ENCODE measurements around the gene ZNF630.
"Not testable (repeated sequence)": the region's sequence is repeated elsewhere in the genome, so short reads cannot be mapped to it uniquely, and the experiment has no call there.

Gene ZNF630

GRCh38 chrX:48071064-48071985 lies at the start of gene ZNF630:
ZNF630 (minus strand) TSS chrX:48071640; CDS start chrX:48066886, 4,754 bp downstream.
- in situ Hi-C loops (cut with HindIII; ENCODE audit: low sequenced_read_pairs): no loop called here

GRCh38 chrX:48107717-48108116 lies 36.3 kb upstream of the ZNF630 start:
- in situ Hi-C loops (cut with HindIII; ENCODE audit: low sequenced_read_pairs): no loop called here

GRCh38 chrX:48102874-48103374 lies 31.5 kb upstream of the ZNF630 start:
- in situ Hi-C loops (cut with HindIII; ENCODE audit: low sequenced_read_pairs): no loop called here

- in situ Hi-C loops (cut with HindIII; ENCODE audit: low sequenced_read_pairs): no loop called here
Measured at GRCh38 chrX:48101443-48101842, 30.0 kb upstream of the ZNF630 start.

GRCh38 chrX:48092558-48092957 lies 21.1 kb upstream of the ZNF630 start:
- in situ Hi-C loops (cut with HindIII; ENCODE audit: low sequenced_read_pairs): not testable (repeated sequence)

GRCh38 chrX:48090123-48090522 lies 18.7 kb upstream of the ZNF630 start:
- in situ Hi-C loops (cut with HindIII; ENCODE audit: low sequenced_read_pairs): no loop called here

- in situ Hi-C loops (cut with HindIII; ENCODE audit: low sequenced_read_pairs): no loop called here
Measured at GRCh38 chrX:48086082-48086481, 14.6 kb upstream of the ZNF630 start.

GRCh38 chrX:48083706-48084105 lies 12.3 kb upstream of the ZNF630 start:
- in situ Hi-C loops (cut with HindIII; ENCODE audit: low sequenced_read_pairs): no loop called here

GRCh38 chrX:48083212-48083611 lies 11.8 kb upstream of the ZNF630 start:
- in situ Hi-C loops (cut with HindIII; ENCODE audit: low sequenced_read_pairs): no loop called here

GRCh38 chrX:48076343-48076742 lies 4.9 kb upstream of the ZNF630 start:
- in situ Hi-C loops (cut with HindIII; ENCODE audit: low sequenced_read_pairs): no loop called here

GRCh38 chrX:48071986-48072605 lies 656 bp upstream of the ZNF630 start:
- in situ Hi-C loops (cut with HindIII; ENCODE audit: low sequenced_read_pairs): no loop called here

GRCh38 chrX:48068096-48068887 lies 3.1 kb downstream of the ZNF630 start:
- in situ Hi-C loops (cut with HindIII; ENCODE audit: low sequenced_read_pairs): no loop called here

GRCh38 chrX:48064261-48064660 lies 7.2 kb downstream of the ZNF630 start:
- in situ Hi-C loops (cut with HindIII; ENCODE audit: low sequenced_read_pairs): no loop called here

- in situ Hi-C loops (cut with HindIII; ENCODE audit: low sequenced_read_pairs): no loop called here
Measured at GRCh38 chrX:48059296-48059639, 12.2 kb downstream of the ZNF630 start.

- in situ Hi-C loops (cut with HindIII; ENCODE audit: low sequenced_read_pairs): no loop called here
Measured at GRCh38 chrX:48058621-48059295, 12.7 kb downstream of the ZNF630 start.

- in situ Hi-C loops (cut with HindIII; ENCODE audit: low sequenced_read_pairs): no loop called here
Measured at GRCh38 chrX:48046846-48047245, 24.6 kb downstream of the ZNF630 start.

GRCh38 chrX:48045410-48046311 lies 25.8 kb downstream of the ZNF630 start:
- in situ Hi-C loops (cut with HindIII; ENCODE audit: low sequenced_read_pairs): no loop called here

GRCh38 chrX:48043056-48043455 lies 28.4 kb downstream of the ZNF630 start:
- in situ Hi-C loops (cut with HindIII; ENCODE audit: low sequenced_read_pairs): no loop called here

- in situ Hi-C loops (cut with HindIII; ENCODE audit: low sequenced_read_pairs): no loop called here
Measured at GRCh38 chrX:48035891-48036290, 35.5 kb downstream of the ZNF630 start.
